LNCaP clone FGC (cell line): ENCODE results near the gene NPB.

Experiments
- DNase-seq: peaks from one replicate; pipeline ENCODE4 v3.0.0-alpha.2; 2011; ENCODE audit warnings: low read depth
- H3K4me3 ChIP-seq: 2 replicates; pipeline ENCODE4 v1.5.1; 2011; ENCODE audit warnings: mild to moderate bottlenecking, low read depth, low read length, control low read depth
- TF ChIP-seq, protein P1 (sequence below): IDR thresholded peaks from 2 replicates; pipeline ENCODE4 v1.5.1; 2012; ENCODE audit warnings: mild to moderate bottlenecking; ENCODE audit not compliant: control insufficient read depth, insufficient read depth; ENCODE audit errors: extremely low read depth

Gene NPB

DNA sequence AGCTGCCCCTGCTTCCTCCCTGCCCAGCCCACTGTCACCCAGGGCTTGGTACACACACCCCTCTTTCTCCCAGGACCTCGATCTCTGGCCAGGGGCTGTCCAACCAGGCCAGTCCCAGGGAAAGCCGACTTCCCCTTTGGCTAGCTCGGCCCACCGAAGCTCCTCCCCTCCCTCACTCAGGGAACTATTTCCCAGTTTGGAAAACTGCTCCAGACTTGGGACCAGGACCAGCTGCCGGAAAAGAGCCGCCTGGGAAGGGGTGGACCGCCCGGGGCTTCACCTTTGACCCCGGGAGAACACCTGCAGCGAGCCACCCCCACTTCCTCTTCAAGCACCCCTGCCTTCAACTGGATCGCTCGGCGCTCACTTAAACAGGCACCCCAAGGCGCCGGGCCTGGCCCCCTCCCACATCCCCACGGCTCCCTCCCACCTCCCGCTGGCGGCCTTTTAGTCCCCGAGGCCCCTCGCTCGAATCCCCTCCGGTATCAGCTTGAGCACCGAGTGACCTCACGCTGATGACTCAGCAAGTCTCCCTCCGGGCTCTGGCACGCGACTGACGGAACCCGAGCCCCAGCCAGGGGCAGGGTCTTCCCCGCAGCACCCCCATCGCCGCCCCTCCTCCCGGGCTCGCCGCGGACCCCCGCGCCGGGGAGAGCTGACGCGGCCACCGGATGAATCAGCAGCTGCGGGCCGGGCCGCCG lies 24.6 kb downstream of the NPB start:
- peak overlapping the region; percentile 79 for H3K4me3 ChIP-seq
- TF ChIP-seq, protein P1, sequence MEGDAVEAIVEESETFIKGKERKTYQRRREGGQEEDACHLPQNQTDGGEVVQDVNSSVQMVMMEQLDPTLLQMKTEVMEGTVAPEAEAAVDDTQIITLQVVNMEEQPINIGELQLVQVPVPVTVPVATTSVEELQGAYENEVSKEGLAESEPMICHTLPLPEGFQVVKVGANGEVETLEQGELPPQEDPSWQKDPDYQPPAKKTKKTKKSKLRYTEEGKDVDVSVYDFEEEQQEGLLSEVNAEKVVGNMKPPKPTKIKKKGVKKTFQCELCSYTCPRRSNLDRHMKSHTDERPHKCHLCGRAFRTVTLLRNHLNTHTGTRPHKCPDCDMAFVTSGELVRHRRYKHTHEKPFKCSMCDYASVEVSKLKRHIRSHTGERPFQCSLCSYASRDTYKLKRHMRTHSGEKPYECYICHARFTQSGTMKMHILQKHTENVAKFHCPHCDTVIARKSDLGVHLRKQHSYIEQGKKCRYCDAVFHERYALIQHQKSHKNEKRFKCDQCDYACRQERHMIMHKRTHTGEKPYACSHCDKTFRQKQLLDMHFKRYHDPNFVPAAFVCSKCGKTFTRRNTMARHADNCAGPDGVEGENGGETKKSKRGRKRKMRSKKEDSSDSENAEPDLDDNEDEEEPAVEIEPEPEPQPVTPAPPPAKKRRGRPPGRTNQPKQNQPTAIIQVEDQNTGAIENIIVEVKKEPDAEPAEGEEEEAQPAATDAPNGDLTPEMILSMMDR, result no peak
- peak; percentile 49 for DNase-seq

DNA sequence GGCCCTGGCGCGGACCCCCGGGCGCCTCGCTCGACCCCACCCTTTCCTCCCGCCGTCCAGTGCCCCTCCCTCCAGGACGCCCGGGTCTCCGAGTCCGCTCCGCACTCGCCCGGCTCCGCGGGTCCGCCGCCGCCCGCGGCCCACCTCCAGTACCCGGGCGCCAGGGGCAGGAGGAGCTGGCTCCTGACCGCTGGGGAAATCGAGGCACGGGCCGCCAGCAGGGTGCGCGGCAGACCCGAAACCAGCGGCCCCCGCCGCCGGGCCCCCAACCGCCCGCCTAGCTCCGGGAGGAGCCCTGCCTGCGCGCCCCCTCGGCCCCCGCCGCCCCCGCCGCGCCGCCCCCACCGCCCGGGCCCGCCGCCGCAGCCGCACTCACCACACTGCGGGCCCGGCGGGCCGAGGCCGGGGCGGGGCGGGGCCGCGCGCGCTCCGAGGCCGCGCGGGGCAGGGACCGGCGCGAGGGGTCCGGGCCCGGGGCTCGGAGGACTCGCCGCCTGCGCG lies 25.2 kb downstream of the NPB start:
- H3K4me3 ChIP-seq, result peak overlapping the region; percentile 79
- TF ChIP-seq, protein P1, result no peak
- DNase-seq, result no peak

DNA sequence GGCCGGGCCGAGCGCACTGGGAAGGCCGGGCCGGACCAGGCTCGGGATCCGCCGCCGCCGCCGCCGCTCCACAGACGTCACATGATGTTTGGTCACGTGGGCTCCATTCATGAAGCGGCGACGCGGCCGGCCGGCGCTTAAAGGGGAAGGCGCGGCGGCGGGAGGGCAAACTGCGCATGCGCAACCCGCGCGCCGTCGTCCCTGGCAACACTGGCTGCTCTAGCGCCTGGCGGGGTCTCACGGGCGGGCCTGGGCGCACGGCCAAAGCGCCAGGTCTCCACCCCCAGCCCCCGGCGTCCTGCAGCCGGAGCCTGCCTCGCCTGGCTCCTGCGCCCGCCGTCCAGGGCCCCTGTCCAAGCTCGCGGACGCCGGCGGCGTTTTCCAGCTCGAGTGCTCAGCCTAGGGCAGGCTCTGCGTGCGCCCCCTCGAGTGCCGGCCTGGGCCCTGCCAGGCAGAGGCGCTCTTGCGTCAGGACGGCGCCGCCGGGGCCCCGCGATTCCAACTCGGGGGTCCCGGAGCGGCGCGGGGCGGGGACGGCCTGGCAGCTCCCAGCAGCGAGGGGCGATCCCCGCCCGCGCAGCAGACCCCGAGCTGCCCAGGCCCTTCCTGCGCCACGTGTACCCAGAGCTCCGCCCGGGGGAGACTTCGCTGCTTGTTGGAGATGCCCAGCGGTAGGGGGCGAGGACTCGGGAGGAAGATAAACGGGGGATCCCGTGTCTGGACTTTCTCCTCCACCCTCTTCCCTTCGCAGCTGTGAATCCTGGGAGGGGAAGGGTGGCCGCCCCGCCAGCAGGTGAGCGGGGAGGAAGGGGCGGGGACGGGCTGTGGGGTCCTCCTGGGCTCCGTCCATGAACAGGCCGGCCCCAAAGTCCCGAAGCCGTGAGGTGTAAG lies 25.9 kb downstream of the NPB start, which contains the start of gene MAFG:
MAFG (minus strand) TSS at position 83 of the 891 bp plus-strand sequence. CDS start 4,550 bp downstream, outside the sequence.
- H3K4me3 ChIP-seq, result peak within 1 kb of the TSS; percentile 79
- TF ChIP-seq, protein P1, result peak; percentile 43; the same call in 1 of the 2 replicates
- DNase-seq, result peak; percentile 63

DNA sequence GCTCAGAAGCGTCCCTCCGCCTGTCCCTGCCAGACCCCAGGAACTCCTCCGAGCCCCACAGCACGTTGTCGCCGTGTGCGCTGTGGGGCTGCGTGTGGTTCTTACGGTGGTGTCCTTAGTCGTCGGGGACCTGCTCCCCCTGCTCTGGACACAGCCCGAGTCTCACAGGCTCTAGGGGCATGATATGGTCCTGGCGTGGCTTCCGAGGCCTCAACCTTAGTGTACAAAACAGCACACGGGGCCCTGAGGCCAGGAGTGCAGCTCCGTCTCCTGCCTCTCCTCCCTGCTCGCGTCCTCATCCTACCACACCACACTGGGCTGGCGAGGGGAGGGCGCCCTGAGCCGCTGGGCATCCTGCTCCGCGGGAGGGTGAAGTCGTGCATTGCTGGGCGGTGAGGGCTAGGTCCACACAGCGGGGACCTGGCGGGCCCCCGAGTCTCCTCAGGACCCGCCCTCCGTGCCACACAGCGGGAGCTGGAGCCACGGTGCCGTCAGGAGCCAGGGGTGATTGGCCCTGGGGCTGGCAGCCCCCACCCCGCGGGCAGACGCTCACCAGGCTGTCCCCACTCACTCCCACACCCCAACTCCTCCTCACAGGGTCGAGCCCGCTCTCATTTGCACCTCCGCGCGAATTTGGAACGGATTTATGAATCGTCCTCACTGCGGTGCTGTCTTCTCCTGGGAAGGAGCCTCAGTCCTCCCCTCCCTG lies 26.7 kb downstream of the NPB start:
- no peak for DNase-seq
- peak overlapping the region; percentile 66 for H3K4me3 ChIP-seq
- TF ChIP-seq, protein P1, result no peak

DNA sequence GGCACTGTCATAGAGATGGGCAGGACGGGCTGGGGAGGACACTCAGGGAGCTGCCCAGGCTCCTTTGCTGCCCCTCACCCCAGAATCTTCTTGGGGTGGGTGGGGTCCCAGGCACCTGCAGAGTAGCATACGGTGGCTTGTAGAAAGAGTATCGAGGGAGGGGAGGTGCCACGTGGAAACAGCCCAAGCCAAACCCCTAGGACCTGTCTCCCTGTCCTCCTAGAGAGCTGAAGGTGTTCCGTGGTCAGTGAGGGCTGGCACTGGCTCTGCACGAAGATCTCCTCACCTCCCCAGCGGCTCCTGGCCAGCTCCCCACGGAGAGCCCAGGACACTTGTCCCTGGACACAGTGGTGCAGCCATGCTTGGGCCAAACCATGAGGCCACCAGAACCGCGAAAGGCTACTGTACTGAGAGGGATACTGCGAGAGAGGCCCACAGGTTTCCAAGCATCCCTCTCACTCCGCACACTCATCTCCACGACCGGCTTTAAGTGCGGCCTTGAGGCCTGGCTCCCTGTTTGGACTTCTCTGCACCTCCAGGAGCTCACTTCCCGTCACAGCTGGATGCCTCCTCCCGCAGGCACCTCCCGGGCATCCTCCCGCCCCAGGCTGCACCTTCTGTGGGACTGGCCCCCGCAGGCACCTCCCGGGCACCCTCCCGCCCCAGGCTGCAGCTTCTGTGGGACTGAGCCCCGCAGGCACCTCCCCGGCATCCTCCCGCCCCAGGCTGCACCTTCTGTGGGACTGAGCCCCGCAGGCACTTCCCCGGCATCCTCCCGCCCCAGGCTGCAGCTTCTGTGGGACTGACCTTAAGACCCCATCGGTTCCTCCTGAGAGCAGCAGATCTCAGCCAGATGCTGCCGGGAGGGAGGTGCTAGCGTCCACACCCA lies 27.5 kb downstream of the NPB start:
- H3K4me3 ChIP-seq, result no peak overlapping the region; the same call in 1 of the 2 replicates
- no peak for DNase-seq
- TF ChIP-seq, protein P1, result no peak
